CD4-positive, CD25-positive, alpha-beta regulatory T cell (primary cell): ENCODE measurements around the gene NRBF2. TPM values are rescaled to one million over a fixed set of nuclear protein-coding genes. Genes with fewer than 3 reads are reported as not detected.

ENCODE experiments used
- ATAC-seq, 2 donors: fragments of 150-1000 bp; cut with Tn5 transposase; one replicate each; pipeline ENCODE4 v1.10.0; 2021; ENCODE audit warnings: low read depth in 2 of 2, moderate number of reproducible peaks in 2 of 2, moderate library complexity in 1 of 2
- DNase-seq, 3 donors: peaks; one replicate each; pipeline versions ENCODE4 v3.0.0 to v3.0.0-alpha.2; 2012 to 2022; ENCODE audit warnings: mixed read lengths in 1 of 3
- H3K27ac ChIP-seq: one replicate; pipeline ENCODE4 v1.7.0; 2013; ENCODE audit warnings: mild to moderate bottlenecking, low read length; ENCODE audit not compliant: insufficient read depth, poor library complexity, severe bottlenecking
- H3K27me3 ChIP-seq: one replicate; pipeline ENCODE4 v1.7.0; 2013; ENCODE audit warnings: low read length; ENCODE audit not compliant: control insufficient read depth, insufficient read depth
- H3K36me3 ChIP-seq: one replicate; pipeline ENCODE4 v1.7.0; 2013; ENCODE audit warnings: mild to moderate bottlenecking, low read length, moderate library complexity; ENCODE audit not compliant: control insufficient read depth, insufficient read depth
- H3K4me1 ChIP-seq: 2 replicates; pipeline ENCODE4 v1.7.0; 2013; ENCODE audit warnings: mild to moderate bottlenecking, low read length; ENCODE audit not compliant: insufficient read depth, control insufficient read depth, poor library complexity, severe bottlenecking
- H3K4me3 ChIP-seq: one replicate; pipeline ENCODE4 v1.7.0; 2013; ENCODE audit warnings: low read depth, mild to moderate bottlenecking, low read length, moderate library complexity
- H3K9me3 ChIP-seq, 2 experiments: 1 replicate in 1 of 2; 2 replicates in 1 of 2; pipeline ENCODE4 v1.7.0; 2013; ENCODE audit warnings: low read length in 2 of 2, mild to moderate bottlenecking in 1 of 2, moderate library complexity in 1 of 2; ENCODE audit not compliant: control insufficient read depth in 2 of 2
- H3K27ac Mint-ChIP-seq, 3 donors: one replicate each; pipeline ENCODE4 v1.8.0; 2020 to 2022; ENCODE audit warnings: mild to moderate bottlenecking in 3 of 3, mixed read lengths in 3 of 3, moderate library complexity in 2 of 3
- H3K27me3 Mint-ChIP-seq: one replicate; pipeline ENCODE4 v1.8.0; 2022; ENCODE audit warnings: mild to moderate bottlenecking, mixed read lengths
- H3K36me3 Mint-ChIP-seq: one replicate; pipeline ENCODE4 v1.8.0; 2020; ENCODE audit warnings: mixed read lengths
- H3K4me1 Mint-ChIP-seq, 4 donors: one replicate each; pipeline ENCODE4 v1.8.0; 2020 to 2022; ENCODE audit warnings: mixed read lengths in 4 of 4, mild to moderate bottlenecking in 1 of 4
- H3K4me3 Mint-ChIP-seq, 4 donors: one replicate each; pipeline ENCODE4 v1.8.0; 2020 to 2022; ENCODE audit warnings: mild to moderate bottlenecking in 4 of 4, mixed read lengths in 4 of 4, moderate library complexity in 3 of 4
- H3K9me3 Mint-ChIP-seq, 7 donors: one replicate each; pipeline ENCODE4 v1.8.0; 2020 to 2022; ENCODE audit warnings: mixed read lengths in 7 of 7, mild to moderate bottlenecking in 3 of 7, moderate library complexity in 2 of 7
- polyA plus RNA-seq, 4 donors: library from polyadenylated mRNA; unstranded; fragments of 300-500 nt; fragmentation: Illumina TruSeq; gene quantifications; one replicate each; pipeline ENCODE4 v1.2.3, GENCODE V29; 2021
- total RNA-seq: library from RNA; stranded (reverse); gene quantifications from one replicate; pipeline ENCODE4 v1.2.3, GENCODE V29; 2022

NRBF2 gene
- total and polyA plus RNA-seq, 5 donors from 2014 or later: 24.4 to 38.8 (median 28.2) TPM

- H3K4me1 Mint-ChIP-seq: peaks cover 0 to 17% (median 6%) of the 10 kb centered on the region in 4 donors
- H3K27ac Mint-ChIP-seq: no peak overlapping the region
- ATAC-seq: peak; percentile 62 to 68
- Histone ChIP-seq H3K27me3 (no peaks in the 10 kb centered on the region), H3K4me3 (no peak overlapping the region), H3K9me3 (no peaks in the 10 kb centered on the region), H3K36me3 (peaks cover 30% of the 10 kb centered on the region), H3K4me1 (no peaks in the 10 kb centered on the region), H3K27ac (no peak overlapping the region)
- H3K27me3 Mint-ChIP-seq: no peaks in the 10 kb centered on the region
- no peak overlapping the region for H3K4me3 Mint-ChIP-seq
- peak in 2 of 3 donors; percentile 63 to 78 for DNase-seq
- peaks cover 34% of the 10 kb centered on the region for H3K36me3 Mint-ChIP-seq
- no peaks in the 10 kb centered on the region for H3K9me3 Mint-ChIP-seq
These were observed 33.7 kb downstream of the NRBF2 start for GRCh38 chr10:63166742-63167258.

DNA sequence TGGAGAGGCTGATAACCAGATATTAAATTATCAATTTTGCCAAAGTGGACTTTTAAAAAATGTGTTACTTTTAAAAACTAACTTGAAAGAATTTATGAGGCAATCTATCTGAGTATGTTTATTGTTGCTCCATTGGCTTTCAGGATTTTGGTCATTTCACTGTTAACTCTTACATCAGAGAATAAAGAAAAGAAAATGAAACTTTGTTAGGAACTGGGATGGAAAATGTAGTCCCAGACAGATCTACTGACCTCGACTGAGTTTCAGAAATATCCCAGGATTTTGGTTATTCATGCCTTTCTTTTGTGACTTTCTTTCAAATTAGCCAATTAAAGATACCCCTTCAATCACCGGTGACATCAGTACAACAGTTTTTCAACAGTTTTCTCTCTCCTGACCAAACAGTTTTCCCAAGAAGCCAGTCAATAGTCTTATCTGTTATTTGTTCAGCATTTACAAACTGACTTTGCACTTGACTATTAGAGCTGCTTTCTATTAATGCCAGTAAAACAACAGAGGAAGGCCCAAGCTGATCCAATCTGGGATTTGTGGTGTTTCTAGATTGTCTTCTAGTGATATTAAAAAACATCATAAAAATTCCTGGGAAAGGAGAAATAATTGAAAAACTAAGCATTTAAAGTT is 35.8 kb downstream of the NRBF2 start:
- Histone ChIP-seq H3K9me3 (no peaks in the 10 kb centered on the region), H3K27ac (no peak overlapping the region), H3K36me3 (peaks cover 48% of the 10 kb centered on the region), H3K4me3 (no peak overlapping the region), H3K27me3 (no peaks in the 10 kb centered on the region), H3K4me1 (no peaks in the 10 kb centered on the region)
- Mint-ChIP-seq H3K4me1 (peaks cover 12 to 26% (median 19%) of the 10 kb centered on the region in 4 donors), H3K9me3 (no peaks in the 10 kb centered on the region), H3K36me3 (peaks cover 49% of the 10 kb centered on the region), H3K27me3 (no peaks in the 10 kb centered on the region), H3K27ac (peak overlapping the region in 2 of 3 donors; percentile 84 to 88), H3K4me3 (no peak overlapping the region)
- DNase-seq: no peak
- ATAC-seq: no peak

GRCh38 chr10:63169624-63170023 is 36.5 kb downstream of the NRBF2 start:
- Mint-ChIP-seq H3K27ac (no peak overlapping the region), H3K4me1 (peaks cover 17 to 30% (median 25%) of the 10 kb centered on the region in 4 donors), H3K4me3 (no peak overlapping the region), H3K9me3 (no peaks in the 10 kb centered on the region), H3K27me3 (no peaks in the 10 kb centered on the region), H3K36me3 (peaks cover 50% of the 10 kb centered on the region)
- no peak overlapping the region for H3K27ac ChIP-seq
- no peaks in the 10 kb centered on the region for H3K9me3 ChIP-seq
- H3K36me3 ChIP-seq: peaks cover 52% of the 10 kb centered on the region
- DNase-seq: no peak
- no peaks in the 10 kb centered on the region for H3K4me1 ChIP-seq
- no peak for ATAC-seq
- H3K4me3 ChIP-seq: no peak overlapping the region
- H3K27me3 ChIP-seq: no peaks in the 10 kb centered on the region

DNA sequence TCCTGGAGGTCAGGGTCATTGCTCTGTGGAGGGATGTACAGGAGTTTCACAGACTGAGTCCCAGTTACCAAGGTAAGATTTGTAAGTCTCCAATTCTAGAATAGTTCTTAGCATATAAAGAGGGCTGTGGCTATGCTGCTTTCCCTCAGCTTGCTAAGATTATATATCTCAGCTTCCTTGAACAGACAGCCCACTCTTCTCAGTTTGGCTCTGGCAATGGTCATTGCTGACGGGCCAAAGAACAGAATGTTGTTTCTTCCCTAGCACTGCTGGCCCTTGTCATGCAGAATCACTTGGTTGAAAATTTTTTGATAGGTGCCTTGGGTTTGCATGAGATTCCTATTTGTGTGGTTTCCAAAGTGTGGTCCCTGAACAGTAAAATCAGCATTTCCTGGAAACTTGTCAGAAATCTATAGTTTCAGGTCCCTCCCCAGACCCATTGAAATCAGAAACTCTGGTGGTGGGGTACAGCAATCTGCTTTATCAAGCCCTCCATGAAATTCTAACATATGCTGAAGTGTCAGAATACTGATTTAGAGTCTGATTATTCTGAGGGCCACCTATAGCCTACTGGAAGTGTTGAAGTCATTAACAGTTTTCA is 38.2 kb downstream of the NRBF2 start:
- Histone ChIP-seq H3K4me3 (no peak overlapping the region), H3K36me3 (peaks cover 65% of the 10 kb centered on the region), H3K9me3 (no peaks in the 10 kb centered on the region), H3K4me1 (no peaks in the 10 kb centered on the region), H3K27me3 (no peaks in the 10 kb centered on the region), H3K27ac (no peak overlapping the region)
- DNase-seq (no peak), ATAC-seq (no peak)
- H3K27ac Mint-ChIP-seq: peak overlapping the region in 2 of 3 donors; percentile 12 to 88
- no peaks in the 10 kb centered on the region for H3K27me3 Mint-ChIP-seq
- H3K4me1 Mint-ChIP-seq: peaks cover 17 to 35% (median 27%) of the 10 kb centered on the region in 4 donors
- H3K4me3 Mint-ChIP-seq: no peak overlapping the region
- H3K36me3 Mint-ChIP-seq: peaks cover 56% of the 10 kb centered on the region
- no peaks in the 10 kb centered on the region for H3K9me3 Mint-ChIP-seq

DNA sequence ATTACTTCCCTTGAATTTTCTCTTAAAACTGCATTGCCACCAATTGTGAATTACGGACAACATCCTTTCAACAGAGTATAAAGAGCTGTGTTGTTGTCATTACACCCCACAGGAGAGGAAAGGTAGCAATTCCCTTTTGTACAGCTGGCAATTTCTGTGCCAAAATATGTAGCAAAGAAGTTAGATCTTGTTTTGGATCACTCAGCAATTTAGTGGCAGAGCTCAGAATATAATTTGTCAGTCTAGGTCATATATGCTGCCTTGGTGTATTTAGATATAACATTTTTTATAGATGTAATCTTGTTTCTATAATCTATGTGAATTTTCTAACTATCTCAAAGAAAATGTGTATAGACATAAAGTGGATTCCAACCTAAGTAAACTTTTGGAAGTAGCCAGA is 38.8 kb downstream of the NRBF2 start:
- no peak for ATAC-seq
- no peaks in the 10 kb centered on the region for H3K27me3 ChIP-seq
- no peaks in the 10 kb centered on the region for H3K9me3 Mint-ChIP-seq
- H3K27me3 Mint-ChIP-seq: no peaks in the 10 kb centered on the region
- H3K27ac ChIP-seq: no peak overlapping the region
- no peaks in the 10 kb centered on the region for H3K9me3 ChIP-seq
- no peak overlapping the region for H3K4me3 ChIP-seq
- H3K4me1 ChIP-seq: no peaks in the 10 kb centered on the region
- peaks cover 71% of the 10 kb centered on the region for H3K36me3 ChIP-seq
- no peak overlapping the region for H3K4me3 Mint-ChIP-seq
- no peak for DNase-seq
- peaks cover 59% of the 10 kb centered on the region for H3K36me3 Mint-ChIP-seq
- H3K27ac Mint-ChIP-seq: peak overlapping the region in 2 of 3 donors; percentile 12 to 50
- peaks cover 17 to 36% (median 27%) of the 10 kb centered on the region in 4 donors for H3K4me1 Mint-ChIP-seq

DNA sequence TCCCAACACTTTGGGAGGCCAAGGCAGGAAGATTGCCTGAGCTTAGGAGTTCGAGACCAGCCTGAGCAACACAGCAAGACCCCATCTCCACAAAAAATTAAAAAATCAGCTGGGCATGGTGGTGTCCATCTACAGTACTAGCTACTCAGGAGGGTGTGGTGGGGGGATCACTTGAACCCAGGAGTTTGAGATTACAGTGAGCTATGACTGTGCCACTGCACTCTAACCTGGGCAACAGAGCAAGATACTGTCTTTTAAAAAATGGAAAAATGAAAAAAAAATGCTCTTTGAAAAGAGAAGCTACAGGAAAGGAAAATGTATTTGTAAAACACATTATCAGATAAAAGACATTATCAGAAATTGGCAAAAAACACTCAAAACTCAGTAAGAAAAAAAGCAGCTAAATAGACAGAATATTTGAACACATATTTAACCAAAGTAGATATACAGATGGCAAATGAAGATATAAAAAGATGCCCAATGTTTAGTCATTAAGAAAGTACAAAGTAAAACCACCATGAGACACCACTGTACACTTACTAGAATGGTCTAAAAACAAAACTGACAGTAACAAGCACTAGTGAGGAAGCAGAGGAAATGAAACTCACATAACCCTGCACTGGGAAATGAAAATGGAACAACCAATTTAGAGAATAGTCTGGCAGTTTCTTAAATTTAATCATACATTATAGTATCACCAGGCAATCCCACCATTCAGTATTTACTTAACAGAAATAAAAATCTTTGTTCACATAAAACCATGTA is 40.5 kb downstream of the NRBF2 start:
- H3K9me3 Mint-ChIP-seq: no peaks in the 10 kb centered on the region
- H3K9me3 ChIP-seq: no peaks in the 10 kb centered on the region
- peaks cover 17 to 36% (median 23%) of the 10 kb centered on the region in 4 donors for H3K4me1 Mint-ChIP-seq
- peak overlapping the region; percentile 11 to 91 (median 50) for H3K27ac Mint-ChIP-seq
- ATAC-seq: peak; percentile 86 to 96
- peaks cover 75% of the 10 kb centered on the region for H3K36me3 ChIP-seq
- H3K4me3 Mint-ChIP-seq: peak overlapping the region in 1 of 4 donors; percentile 13
- no peaks in the 10 kb centered on the region for H3K27me3 Mint-ChIP-seq
- H3K4me3 ChIP-seq: no peak overlapping the region
- H3K4me1 ChIP-seq: no peaks in the 10 kb centered on the region
- peaks cover 65% of the 10 kb centered on the region for H3K36me3 Mint-ChIP-seq
- DNase-seq: peak in 2 of 3 donors; percentile 23 to 71
- H3K27ac ChIP-seq: peak overlapping the region; percentile 24
- H3K27me3 ChIP-seq: no peaks in the 10 kb centered on the region

DNA sequence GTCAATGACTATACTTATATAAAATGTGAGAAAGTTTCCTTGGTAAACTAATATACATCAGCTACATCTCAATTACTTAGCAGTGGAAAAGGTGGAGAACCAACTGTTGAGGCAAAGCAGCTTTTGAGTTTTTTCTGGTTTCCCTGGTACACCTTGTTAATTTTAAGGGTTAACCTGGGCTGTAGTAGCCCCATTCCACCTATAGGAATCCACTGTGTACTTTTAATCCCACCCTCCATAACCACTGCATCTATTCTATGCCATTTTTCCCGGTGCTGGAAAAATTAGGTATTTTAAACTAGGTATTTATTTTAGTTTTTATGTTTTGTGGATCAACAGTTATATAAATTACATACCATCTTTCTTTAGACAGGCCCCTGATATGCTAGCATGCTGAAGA is 42.4 kb downstream of the NRBF2 start:
- Mint-ChIP-seq H3K4me1 (peaks cover 17 to 29% (median 23%) of the 10 kb centered on the region in 4 donors), H3K36me3 (peaks cover 52% of the 10 kb centered on the region), H3K27me3 (no peaks in the 10 kb centered on the region), H3K9me3 (no peaks in the 10 kb centered on the region), H3K4me3 (no peak overlapping the region), H3K27ac (no peak overlapping the region)
- no peaks in the 10 kb centered on the region for H3K27me3 ChIP-seq
- peaks cover 67% of the 10 kb centered on the region for H3K36me3 ChIP-seq
- H3K4me1 ChIP-seq: no peaks in the 10 kb centered on the region
- no peak overlapping the region for H3K27ac ChIP-seq
- no peak for ATAC-seq
- no peaks in the 10 kb centered on the region for H3K9me3 ChIP-seq
- DNase-seq: no peak
- H3K4me3 ChIP-seq: no peak overlapping the region
